Transverse colon (tissue), 4 donors: Measurements from ENCODE around the gene SRP14.
A peak's percentile ranks its signal among the peaks of the same experiment; 100 is the strongest.

Experiments used
- POLR2A ChIP-seq: fragments of 450-650 bp; IDR thresholded peaks from one replicate; pipeline ENCODE4 v1.6.1; 2016; ENCODE audit warnings: antibody characterized with exemption, mild to moderate bottlenecking, moderate library complexity
- POLR2AphosphoS5 ChIP-seq, 3 donors: sonication (generic); formaldehyde crosslinking; IDR thresholded peaks; one replicate each; pipeline ENCODE4 v1.6.1; 2016; ENCODE audit warnings: antibody characterized with exemption in 3 of 3
- TF ChIP-seq, protein P1 (sequence below), 5 experiments: fragments of 200-600 bp in 3 of 5; fragments of 450-650 bp in 2 of 5; sonication (generic) in 3 of 5; IDR thresholded peaks; 1 replicate in 2 of 5; 2 replicates in 3 of 5; pipeline ENCODE4 v1.5.1; 2016 to 2017; ENCODE audit warnings: antibody characterized with exemption in 5 of 5, inconsistent platforms in 3 of 5, mild to moderate bottlenecking in 2 of 5, moderate library complexity in 1 of 5

DNA sequence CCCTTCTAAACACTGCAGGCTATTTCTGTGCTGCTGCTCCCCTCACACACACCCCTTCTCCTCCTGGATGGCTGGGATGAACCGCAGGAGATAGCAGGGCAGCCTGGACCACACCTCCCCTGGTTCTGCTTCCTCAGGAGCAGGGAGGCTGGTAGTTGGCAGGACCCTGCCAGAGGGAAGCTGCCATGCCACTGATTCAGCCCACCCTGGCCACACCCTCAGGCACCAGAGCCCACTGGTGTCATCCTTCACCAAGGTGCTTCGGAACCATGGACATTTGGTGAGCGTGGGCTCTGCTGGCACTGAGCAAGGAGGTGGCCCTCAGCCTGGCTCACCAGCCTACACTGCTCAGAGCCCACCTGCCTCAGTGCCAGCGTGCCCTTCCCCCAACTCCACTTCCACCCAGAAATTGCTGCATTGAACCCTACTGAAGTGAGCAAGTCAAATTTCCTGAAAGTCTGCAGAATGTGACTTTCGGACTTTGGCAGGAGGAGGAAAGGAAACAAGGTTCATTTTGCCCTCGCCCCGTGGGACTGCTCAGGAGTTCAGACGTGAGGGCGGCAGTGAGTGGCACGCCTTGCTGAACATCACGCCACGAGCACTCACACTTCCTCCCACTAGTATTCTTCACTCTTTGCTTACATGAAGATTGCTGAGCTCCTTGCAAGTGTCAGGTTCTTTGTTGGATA, 43.4 kb upstream of the SRP14 start:
- TF ChIP-seq, protein P1, sequence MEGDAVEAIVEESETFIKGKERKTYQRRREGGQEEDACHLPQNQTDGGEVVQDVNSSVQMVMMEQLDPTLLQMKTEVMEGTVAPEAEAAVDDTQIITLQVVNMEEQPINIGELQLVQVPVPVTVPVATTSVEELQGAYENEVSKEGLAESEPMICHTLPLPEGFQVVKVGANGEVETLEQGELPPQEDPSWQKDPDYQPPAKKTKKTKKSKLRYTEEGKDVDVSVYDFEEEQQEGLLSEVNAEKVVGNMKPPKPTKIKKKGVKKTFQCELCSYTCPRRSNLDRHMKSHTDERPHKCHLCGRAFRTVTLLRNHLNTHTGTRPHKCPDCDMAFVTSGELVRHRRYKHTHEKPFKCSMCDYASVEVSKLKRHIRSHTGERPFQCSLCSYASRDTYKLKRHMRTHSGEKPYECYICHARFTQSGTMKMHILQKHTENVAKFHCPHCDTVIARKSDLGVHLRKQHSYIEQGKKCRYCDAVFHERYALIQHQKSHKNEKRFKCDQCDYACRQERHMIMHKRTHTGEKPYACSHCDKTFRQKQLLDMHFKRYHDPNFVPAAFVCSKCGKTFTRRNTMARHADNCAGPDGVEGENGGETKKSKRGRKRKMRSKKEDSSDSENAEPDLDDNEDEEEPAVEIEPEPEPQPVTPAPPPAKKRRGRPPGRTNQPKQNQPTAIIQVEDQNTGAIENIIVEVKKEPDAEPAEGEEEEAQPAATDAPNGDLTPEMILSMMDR (IDR thresholded peaks at IDR 0.05), result no peak
- TF ChIP-seq POLR2A, result no peak
- peak in 1 of 3 donors; percentile 23 for TF ChIP-seq POLR2AphosphoS5 (IDR thresholded peaks at IDR 0.05)
